ENCODE measurements around the gene PIK3R1. TPM values are rescaled to one million over a fixed set of nuclear protein-coding genes. Genes with fewer than 3 reads are reported as not detected.

The PIK3R1 gene
- total RNA-seq, 1 experiment from 2014 or later: 151 TPM

DNA sequence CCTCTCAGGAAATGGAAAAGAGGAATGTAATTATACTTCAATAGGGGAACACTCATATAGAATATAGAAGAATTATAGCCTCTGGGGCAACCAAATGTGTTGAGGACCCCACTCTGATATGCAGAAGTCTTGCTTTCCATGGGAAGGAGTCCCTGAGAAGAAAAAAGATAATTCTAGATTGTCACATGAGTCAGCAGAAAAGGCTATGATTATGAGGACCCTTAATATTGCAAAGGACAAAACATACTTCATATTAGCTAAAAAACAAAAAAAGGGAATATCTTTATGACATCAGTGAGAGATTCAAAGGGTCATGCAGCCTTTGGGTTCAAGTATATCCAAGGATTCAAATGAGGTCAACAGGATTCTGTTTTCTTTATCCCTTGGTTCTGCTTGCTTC lies 119.5 kb downstream of the PIK3R1 start:
- ChIA-PET POLR2A (interaction anchor here (0.6 kb wide), 1 partner anchor 35 kb away, joined by 3 read pairs; no protein-coding TSS in a partner anchor), CTCF (interaction anchor here (2.5 kb wide), 2 partner anchors 8 to 48 kb away, joined by 12 to 14 read pairs; no protein-coding TSS in a partner anchor)
- Mint-ChIP-seq H3K36me3 (ENCODE audit: insufficient read depth, unreplicated experiment) (no peaks in the 10 kb centered on the region), H3K27ac (ENCODE audit: low read depth, unreplicated experiment) (no peak overlapping the region), H3K4me3 (ENCODE audit: unreplicated experiment) (no peak overlapping the region), H3K27me3 (ENCODE audit: insufficient read depth, unreplicated experiment) (no peaks in the 10 kb centered on the region), H3K9me3 (ENCODE audit: unreplicated experiment) (no peaks in the 10 kb centered on the region), H3K4me1 (ENCODE audit: insufficient read depth, unreplicated experiment) (peaks cover 32% of the 10 kb centered on the region)
- no TSS peak for BruUV-seq (replicated peaks)
- TF ChIP-seq, protein P1, sequence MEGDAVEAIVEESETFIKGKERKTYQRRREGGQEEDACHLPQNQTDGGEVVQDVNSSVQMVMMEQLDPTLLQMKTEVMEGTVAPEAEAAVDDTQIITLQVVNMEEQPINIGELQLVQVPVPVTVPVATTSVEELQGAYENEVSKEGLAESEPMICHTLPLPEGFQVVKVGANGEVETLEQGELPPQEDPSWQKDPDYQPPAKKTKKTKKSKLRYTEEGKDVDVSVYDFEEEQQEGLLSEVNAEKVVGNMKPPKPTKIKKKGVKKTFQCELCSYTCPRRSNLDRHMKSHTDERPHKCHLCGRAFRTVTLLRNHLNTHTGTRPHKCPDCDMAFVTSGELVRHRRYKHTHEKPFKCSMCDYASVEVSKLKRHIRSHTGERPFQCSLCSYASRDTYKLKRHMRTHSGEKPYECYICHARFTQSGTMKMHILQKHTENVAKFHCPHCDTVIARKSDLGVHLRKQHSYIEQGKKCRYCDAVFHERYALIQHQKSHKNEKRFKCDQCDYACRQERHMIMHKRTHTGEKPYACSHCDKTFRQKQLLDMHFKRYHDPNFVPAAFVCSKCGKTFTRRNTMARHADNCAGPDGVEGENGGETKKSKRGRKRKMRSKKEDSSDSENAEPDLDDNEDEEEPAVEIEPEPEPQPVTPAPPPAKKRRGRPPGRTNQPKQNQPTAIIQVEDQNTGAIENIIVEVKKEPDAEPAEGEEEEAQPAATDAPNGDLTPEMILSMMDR (IDR thresholded peaks at IDR 0.05; ENCODE audit: unreplicated experiment): no peak
- intact Hi-C loops (cut with micrococcal nuclease): loop anchor here (2.0 kb wide), 1 partner anchor 50 kb away; no protein-coding TSS in a partner anchor
- no peak for DNase-seq (ENCODE audit: unreplicated experiment)

DNA sequence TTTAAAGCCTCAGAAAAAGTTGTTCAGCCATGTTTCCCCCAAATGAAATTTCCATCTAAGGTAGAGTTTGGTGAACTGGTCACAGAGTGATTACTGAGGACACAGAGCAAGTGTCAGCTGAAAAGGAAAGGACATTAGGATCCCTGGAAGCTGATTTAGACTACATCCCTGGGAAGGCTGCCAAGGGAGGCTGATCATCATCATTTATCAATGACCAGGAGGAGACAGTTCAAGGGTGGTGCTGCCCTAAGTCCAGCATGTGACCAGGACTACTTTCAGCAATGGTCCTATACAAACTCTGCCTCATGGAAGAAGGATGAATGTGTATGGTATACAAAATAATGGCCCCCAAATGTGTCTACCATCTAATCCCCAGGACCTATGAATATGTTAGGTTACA lies 120.6 kb downstream of the PIK3R1 start:
- POLR2A ChIA-PET: no interaction called here
- CTCF ChIA-PET: no interaction called here
- DNase-seq (ENCODE audit: unreplicated experiment): no peak
- Mint-ChIP-seq H3K27ac (ENCODE audit: low read depth, unreplicated experiment) (no peak overlapping the region), H3K9me3 (ENCODE audit: unreplicated experiment) (no peaks in the 10 kb centered on the region), H3K27me3 (ENCODE audit: insufficient read depth, unreplicated experiment) (no peaks in the 10 kb centered on the region), H3K36me3 (ENCODE audit: insufficient read depth, unreplicated experiment) (no peaks in the 10 kb centered on the region), H3K4me3 (ENCODE audit: unreplicated experiment) (no peak overlapping the region), H3K4me1 (ENCODE audit: insufficient read depth, unreplicated experiment) (peaks cover 23% of the 10 kb centered on the region)
- TF ChIP-seq, protein P1 (IDR thresholded peaks at IDR 0.05; ENCODE audit: unreplicated experiment): no peak
- intact Hi-C loops (cut with micrococcal nuclease): no loop called here
- no TSS peak for BruUV-seq (replicated peaks)

DNA sequence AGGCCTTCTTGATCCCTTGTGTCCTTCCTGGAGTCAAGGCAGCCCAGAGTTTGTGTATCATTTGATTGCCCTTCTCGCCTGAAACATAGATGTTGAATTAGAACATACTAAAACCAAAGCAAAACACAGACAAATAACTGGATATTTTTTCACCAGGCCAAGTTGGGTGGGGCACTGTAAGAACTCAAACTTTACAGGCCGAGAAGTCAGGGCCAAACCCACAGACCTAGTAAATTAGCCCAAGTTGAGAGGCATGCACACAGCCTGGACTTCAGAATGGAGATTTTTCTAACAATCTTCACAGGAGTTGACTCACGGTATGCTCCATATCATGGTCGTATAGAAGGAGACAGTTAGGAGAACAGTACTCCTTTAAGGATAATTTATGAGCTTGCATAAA lies 121.7 kb downstream of the PIK3R1 start:
- H3K27me3 Mint-ChIP-seq (ENCODE audit: insufficient read depth, unreplicated experiment): no peaks in the 10 kb centered on the region
- BruUV-seq (replicated peaks): no TSS peak
- POLR2A ChIA-PET: no interaction called here
- intact Hi-C loops (cut with micrococcal nuclease): no loop called here
- H3K4me1 Mint-ChIP-seq (ENCODE audit: insufficient read depth, unreplicated experiment): peaks cover 24% of the 10 kb centered on the region
- CTCF ChIA-PET: interaction anchor here (0.7 kb wide), 1 partner anchor 404 kb away, joined by 3 read pairs; no protein-coding TSS in a partner anchor
- TF ChIP-seq, protein P1 (IDR thresholded peaks at IDR 0.05; ENCODE audit: unreplicated experiment): no peak
- peak overlapping the region; percentile 66 for H3K27ac Mint-ChIP-seq (ENCODE audit: low read depth, unreplicated experiment)
- no peaks in the 10 kb centered on the region for H3K9me3 Mint-ChIP-seq (ENCODE audit: unreplicated experiment)
- DNase-seq (ENCODE audit: unreplicated experiment): no peak
- no peak overlapping the region for H3K4me3 Mint-ChIP-seq (ENCODE audit: unreplicated experiment)
- no peaks in the 10 kb centered on the region for H3K36me3 Mint-ChIP-seq (ENCODE audit: insufficient read depth, unreplicated experiment)

DNA sequence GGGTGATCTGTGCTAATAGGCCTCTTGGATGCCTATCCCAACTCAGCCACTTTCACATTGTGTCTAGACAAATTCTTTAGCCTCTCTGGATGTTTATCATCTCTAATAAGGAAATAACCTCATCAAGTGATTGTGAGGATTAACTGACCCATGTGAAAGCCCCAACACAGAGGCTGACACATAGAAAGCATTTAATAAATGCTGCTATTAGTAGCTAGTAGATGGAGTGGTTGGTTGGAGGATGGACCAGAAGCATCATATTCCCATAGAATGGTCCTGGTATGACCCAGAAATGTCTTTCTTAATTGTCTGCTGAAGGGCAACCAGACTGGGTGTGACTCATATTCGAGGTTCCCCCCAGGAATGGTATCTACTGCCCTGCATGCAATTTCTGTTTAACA lies 124.4 kb downstream of the PIK3R1 start:
- Mint-ChIP-seq H3K4me3 (ENCODE audit: unreplicated experiment) (no peak overlapping the region), H3K27me3 (ENCODE audit: insufficient read depth, unreplicated experiment) (no peaks in the 10 kb centered on the region), H3K4me1 (ENCODE audit: insufficient read depth, unreplicated experiment) (peaks cover 38% of the 10 kb centered on the region), H3K36me3 (ENCODE audit: insufficient read depth, unreplicated experiment) (no peaks in the 10 kb centered on the region), H3K27ac (ENCODE audit: low read depth, unreplicated experiment) (no peak overlapping the region), H3K9me3 (ENCODE audit: unreplicated experiment) (no peaks in the 10 kb centered on the region)
- intact Hi-C loops (cut with micrococcal nuclease): no loop called here
- POLR2A ChIA-PET: interaction anchor here (0.6 kb wide), 1 partner anchor 75 kb away, joined by 3 read pairs; no protein-coding TSS in a partner anchor
- BruUV-seq (replicated peaks): no TSS peak
- CTCF ChIA-PET: no interaction called here
- TF ChIP-seq, protein P1 (IDR thresholded peaks at IDR 0.05; ENCODE audit: unreplicated experiment): no peak
- no peak for DNase-seq (ENCODE audit: unreplicated experiment)

Data from MCF 10A (cell line).